WTC11 (cell line): ENCODE results near the gene CRAMP1. TPM values are rescaled to one million over a fixed set of nuclear protein-coding genes. Genes with fewer than 3 reads are reported as not detected.

Experiments
- ATAC-seq: fragments of 200-7000 bp; cut with Tn5 transposase; 2 replicates; pipeline ENCODE4 v1.10.0; 2021; ENCODE audit warnings: mild to moderate bottlenecking, moderate library complexity
- CTCF ChIA-PET: fragments of 300-600 bp; sonication (Branson Sonifier 250); formaldehyde crosslinking; loops from one replicate; lab custom pipeline; 2021; ENCODE audit warnings: antibody characterized with exemption; lab: Charles Lee
- POLR2A ChIA-PET: fragments of 350-600 bp; sonication (Branson Sonifier 250); formaldehyde crosslinking; loops from one replicate; lab custom pipeline; 2021; ENCODE audit warnings: antibody characterized with exemption; lab: Charles Lee
- DNase-seq: peaks from one replicate; pipeline ENCODE4 v3.0.0; 2021; ENCODE audit warnings: low spot score
- H3K27ac Mint-ChIP-seq: 2 replicates; pipeline ENCODE4 v1.8.0; 2021; ENCODE audit warnings: mixed read lengths
- H3K27me3 Mint-ChIP-seq: 2 replicates; pipeline ENCODE4 v1.8.0; 2021; ENCODE audit warnings: low read depth, mild to moderate bottlenecking, moderate library complexity, mixed read lengths
- H3K36me3 Mint-ChIP-seq: 2 replicates; pipeline ENCODE4 v1.8.0; 2021; ENCODE audit warnings: mixed read lengths
- H3K4me1 Mint-ChIP-seq: 2 replicates; pipeline ENCODE4 v1.8.0; 2022; ENCODE audit warnings: mixed read lengths
- H3K4me3 Mint-ChIP-seq: 2 replicates; pipeline ENCODE4 v1.8.0; 2021; ENCODE audit warnings: mild to moderate bottlenecking, moderate library complexity, mixed read lengths
- H3K9me3 Mint-ChIP-seq: 2 replicates; pipeline ENCODE4 v1.8.0; 2021; ENCODE audit warnings: mixed read lengths
- ARID4B ChIP-seq: sonication (generic); formaldehyde crosslinking; IDR thresholded peaks from 2 replicates; pipeline ENCODE4 v1.8.0; 2023; ENCODE audit warnings: missing genetic modification reagents, mild to moderate bottlenecking, borderline replicate concordance
- FOXK1 ChIP-seq: sonication (generic); formaldehyde crosslinking; IDR thresholded peaks from 2 replicates; pipeline ENCODE4 v1.8.0; 2022; ENCODE audit warnings: mild to moderate bottlenecking, moderate library complexity, missing genetic modification reagents
- JAZF1 ChIP-seq: fragments of 250-450 bp; sonication (Bioruptor Pico); IDR thresholded peaks from 2 replicates; pipeline ENCODE4 v1.9.0; 2021; ENCODE audit warnings: moderate library complexity, mild to moderate bottlenecking, inconsistent platforms
- PREB ChIP-seq: sonication (generic); formaldehyde crosslinking; IDR thresholded peaks from 2 replicates; pipeline ENCODE4 v1.8.1; 2022; ENCODE audit warnings: mild to moderate bottlenecking, missing genetic modification reagents, moderate library complexity, borderline replicate concordance
- PRRX2 ChIP-seq: fragments of 250-450 bp; sonication (Bioruptor Pico); IDR thresholded peaks from 2 replicates; pipeline ENCODE4 v1.8.0; 2021; ENCODE audit warnings: mild to moderate bottlenecking
- STAT6 ChIP-seq: sonication (generic); formaldehyde crosslinking; conservative IDR thresholded peaks from 2 replicates; pipeline ENCODE4 v1.8.1; 2023; ENCODE audit warnings: mild to moderate bottlenecking, low read depth, missing genetic modification reagents, moderate library complexity
- ZNF532 ChIP-seq: fragments of 250-450 bp; sonication (Bioruptor Pico); IDR thresholded peaks from 2 replicates; pipeline ENCODE4 v1.9.0; 2021; ENCODE audit warnings: mild to moderate bottlenecking, borderline replicate concordance
- total RNA-seq: library from RNA; stranded (reverse); gene quantifications from 3 replicates; pipeline ENCODE4 v1.2.3, GENCODE V29; 2021

The CRAMP1 gene
- total RNA-seq, 1 experiment from 2014 or later: 27.4 TPM

GRCh38 chr16:1708083-1708767, 96.1 kb downstream of the CRAMP1 start:
- Mint-ChIP-seq H3K36me3 (peaks cover 1% of the 10 kb centered on the region; the same call in 1 of the 2 replicates), H3K27ac (0 out of 2 replicates have a peak overlapping the region, but pooled peaks have one; percentile 87), H3K9me3 (no peaks in the 10 kb centered on the region), H3K4me3 (peak overlapping the region; percentile 80), H3K27me3 (no peaks in the 10 kb centered on the region), H3K4me1 (peaks cover 25% of the 10 kb centered on the region)
- no peak for DNase-seq
- CTCF ChIA-PET: interaction anchor here (1.6 to 2.8 kb wide), 2 partner anchors 56 to 98 kb away, joined by 5 to 24 read pairs; partner anchors contain the start of genes CRAMP1 and IFT140
- POLR2A ChIA-PET: interaction anchor here (0.5 kb wide), 1 partner anchor 43 kb away, joined by 3 read pairs; no protein-coding TSS in a partner anchor
- TF ChIP-seq JAZF1 (no peak), PREB (CRISPR knock-in tag) (no peak), ZNF532 (CRISPR knock-in tag) (no peak), STAT6 (CRISPR knock-in tag) (no peak)
- ATAC-seq: no peak

GRCh38 chr16:1708768-1709180, 96.6 kb downstream of the CRAMP1 start:
- H3K9me3 Mint-ChIP-seq: no peaks in the 10 kb centered on the region
- peak overlapping the region; percentile 53; the same call in 1 of the 2 replicates for H3K27ac Mint-ChIP-seq
- DNase-seq (no peak), ATAC-seq (no peak)
- ChIA-PET POLR2A (no interaction called here), CTCF (interaction anchor here (1.6 kb wide), 1 partner anchor 55 kb away, joined by 5 read pairs; no protein-coding TSS in a partner anchor)
- H3K27me3 Mint-ChIP-seq: no peaks in the 10 kb centered on the region
- no peaks in the 10 kb centered on the region for H3K36me3 Mint-ChIP-seq
- peaks cover 30% of the 10 kb centered on the region for H3K4me1 Mint-ChIP-seq
- H3K4me3 Mint-ChIP-seq: no peak overlapping the region
- TF ChIP-seq PRRX2 (CRISPR knock-in tag) (no peak), FOXK1 (CRISPR knock-in tag) (no peak), ARID4B (CRISPR knock-in tag) (no peak)
